ENCODE measurements around the gene UGT2A3.

DNA sequence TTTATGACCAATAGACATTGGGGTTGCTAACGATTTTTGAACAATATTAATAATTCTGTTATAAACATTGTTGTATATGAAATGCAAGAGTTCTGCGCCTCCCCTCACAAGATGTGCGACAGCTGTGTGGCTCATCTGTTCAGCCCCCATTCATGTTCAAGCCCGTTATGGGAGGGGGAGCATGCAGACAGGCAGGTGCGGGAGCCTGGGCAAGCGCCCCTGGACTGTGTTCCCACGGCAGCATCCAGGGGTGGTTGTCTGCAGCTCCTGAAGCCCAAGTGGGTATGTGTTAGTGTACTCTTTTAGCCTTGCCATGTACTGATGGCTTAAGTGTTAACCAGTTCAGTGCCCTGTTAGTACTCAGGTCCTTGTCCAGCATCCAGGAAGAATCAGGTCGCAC is 34.6 kb downstream of the UGT2A3 start:
- TF ChIP-seq CTCF (IDR thresholded peaks at IDR 0.05) (no peak), POLR2A (IDR thresholded peaks at IDR 0.05) (no peak)
